SKM-1 treated with dmso at 0.1 percent for 144 hours (cell line): ENCODE results near the gene ADK.
"Not testable (repeated sequence)": the region's sequence is repeated elsewhere in the genome, so short reads cannot be mapped to it uniquely, and the experiment has no call there.

ENCODE experiments used
- DNase-seq: peaks from one replicate; lab custom pipeline; 2025; ENCODE audit not compliant: unreplicated experiment; lab: John Stamatoyannopoulos, UW

ADK gene

DNA sequence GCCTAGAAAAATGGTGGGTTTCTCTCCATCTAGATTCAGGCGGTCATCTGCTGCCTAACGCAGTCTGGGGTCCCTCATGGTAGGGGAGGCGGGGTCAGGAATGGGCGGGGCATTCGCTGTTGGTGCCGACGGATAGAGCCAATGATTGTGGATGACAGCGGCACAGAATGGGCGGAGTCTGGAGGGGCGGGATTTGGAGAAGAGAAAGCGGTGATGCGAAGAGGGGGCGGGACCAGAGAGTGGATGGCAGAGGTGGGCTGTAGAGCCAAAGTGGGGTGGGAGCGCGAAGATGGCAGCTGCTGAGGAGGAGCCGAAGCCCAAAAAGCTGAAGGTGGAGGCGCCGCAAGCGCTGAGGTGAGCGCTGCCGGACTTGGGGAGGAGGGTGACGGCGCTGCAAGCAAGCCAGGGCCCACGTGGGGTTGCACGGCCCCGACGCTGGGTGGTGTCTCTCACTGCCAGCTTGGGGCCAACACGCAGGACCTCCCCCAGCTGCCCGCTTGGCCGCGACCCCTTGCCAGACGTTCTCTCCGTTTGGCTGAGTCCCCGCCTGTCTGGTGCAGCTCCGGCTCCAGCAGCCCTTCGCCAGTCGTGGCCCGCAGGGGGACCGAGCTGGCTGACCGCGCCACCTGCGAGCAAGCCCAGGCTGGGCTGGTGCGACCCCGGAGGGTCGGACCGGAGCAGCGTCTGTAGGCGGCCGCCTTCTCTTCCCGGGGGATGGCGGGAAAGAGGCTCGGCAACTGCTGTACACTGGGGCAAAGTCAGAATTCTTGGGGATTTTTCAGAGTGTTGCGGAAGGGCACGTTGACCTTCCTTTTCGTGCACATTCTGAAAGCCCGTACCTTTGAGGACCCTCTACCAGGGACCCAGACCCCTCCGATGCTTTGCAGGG lies at the start of gene ADK:
Gene ADK, plus strand, starts transcription at position 232 of the 889 bp plus-strand sequence. Its CDS starts 58 bp downstream, at position 290.
- peak; percentile 96 for DNase-seq

DNA sequence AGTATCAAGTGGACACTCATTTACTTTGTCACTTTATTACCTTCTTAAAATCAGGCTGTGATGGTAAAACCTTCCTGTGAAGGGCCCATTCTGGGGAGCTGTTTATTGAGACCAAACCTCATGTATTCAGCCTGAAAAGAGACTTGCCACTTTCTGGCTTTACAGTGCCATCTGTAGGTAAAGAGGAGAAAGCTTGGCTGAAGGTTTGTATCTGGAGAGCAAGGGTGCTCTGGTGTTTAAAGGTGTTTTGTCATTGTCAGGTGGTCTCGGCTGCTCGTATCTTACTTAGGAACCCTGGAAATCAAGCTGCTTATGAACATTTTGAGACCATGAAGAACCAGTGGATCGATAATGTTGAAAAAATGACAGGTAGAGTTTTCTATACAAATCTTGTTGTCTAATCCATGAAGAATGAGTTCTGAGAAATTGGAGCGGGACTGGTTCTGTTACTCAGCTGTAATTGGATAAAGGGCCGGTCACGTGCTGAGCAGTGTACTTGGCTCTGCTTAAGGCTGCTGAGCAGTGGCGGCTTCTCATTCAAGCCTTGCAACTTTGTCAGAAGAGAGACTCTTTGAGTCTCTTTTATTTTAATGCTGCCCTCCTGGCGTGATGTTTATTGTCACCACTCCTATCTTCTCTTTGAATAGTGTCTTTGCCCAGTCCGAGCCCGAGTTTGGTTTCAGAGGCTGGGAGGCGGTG lies 47.3 kb upstream of the ADK start:
- DNase-seq, result no peak

DNA sequence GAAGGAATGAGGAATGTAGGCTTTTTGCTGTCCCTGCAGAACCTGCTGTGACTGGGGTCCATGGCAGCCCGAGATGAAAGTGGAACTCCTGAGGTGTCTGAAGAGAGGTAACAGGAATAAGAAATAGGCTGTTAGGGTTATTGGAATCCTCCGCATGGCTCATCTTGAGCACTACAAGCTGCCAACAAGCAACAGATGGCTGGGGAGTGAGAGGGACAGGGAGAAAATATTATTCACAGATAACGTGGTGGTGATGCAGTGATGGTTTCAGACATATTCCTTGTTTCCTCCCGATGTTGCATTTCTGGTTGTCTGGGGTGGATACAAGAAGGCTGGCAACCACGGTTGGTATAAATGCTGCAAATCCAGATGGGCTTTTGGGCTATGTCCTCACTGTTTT lies 46.5 kb upstream of the ADK start:
- no peak for DNase-seq

DNA sequence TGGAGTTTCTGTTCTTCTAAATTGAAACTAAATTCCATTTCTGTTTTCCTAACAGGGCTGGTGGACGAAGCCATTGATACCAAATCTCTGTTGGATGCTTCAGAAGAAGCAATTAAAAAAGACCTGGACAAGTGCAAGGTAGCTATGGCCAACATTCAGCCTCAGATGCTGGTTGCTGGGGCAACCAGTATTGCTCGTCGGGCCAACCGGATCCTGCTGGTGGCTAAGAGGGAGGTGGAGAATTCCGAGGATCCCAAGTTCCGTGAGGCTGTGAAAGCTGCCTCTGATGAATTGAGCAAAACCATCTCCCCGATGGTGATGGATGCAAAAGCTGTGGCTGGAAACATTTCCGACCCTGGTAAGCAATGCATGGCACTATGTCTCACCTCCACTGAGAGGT lies 46.0 kb upstream of the ADK start:
- DNase-seq, result no peak

DNA sequence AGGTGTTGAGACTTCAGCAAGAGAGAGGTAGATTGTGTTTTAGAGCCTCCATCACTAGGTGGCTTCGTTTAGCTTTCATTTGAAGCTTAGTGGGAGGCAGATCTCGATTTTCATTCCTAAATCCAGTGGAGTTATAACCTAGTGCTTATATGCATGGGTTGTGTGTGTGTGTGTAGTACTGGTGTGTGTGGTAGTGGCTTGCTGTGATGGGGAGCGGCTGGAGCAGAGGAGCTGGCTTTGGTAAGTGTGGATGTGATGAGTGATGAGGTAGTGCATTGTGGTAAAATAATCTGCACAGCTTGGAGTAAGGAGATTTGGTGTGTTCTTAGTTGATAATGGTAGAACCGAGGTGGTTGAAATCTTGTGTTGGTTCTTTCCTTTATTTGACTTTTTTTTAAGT lies 43.6 kb upstream of the ADK start:
- DNase-seq, result no peak

DNA sequence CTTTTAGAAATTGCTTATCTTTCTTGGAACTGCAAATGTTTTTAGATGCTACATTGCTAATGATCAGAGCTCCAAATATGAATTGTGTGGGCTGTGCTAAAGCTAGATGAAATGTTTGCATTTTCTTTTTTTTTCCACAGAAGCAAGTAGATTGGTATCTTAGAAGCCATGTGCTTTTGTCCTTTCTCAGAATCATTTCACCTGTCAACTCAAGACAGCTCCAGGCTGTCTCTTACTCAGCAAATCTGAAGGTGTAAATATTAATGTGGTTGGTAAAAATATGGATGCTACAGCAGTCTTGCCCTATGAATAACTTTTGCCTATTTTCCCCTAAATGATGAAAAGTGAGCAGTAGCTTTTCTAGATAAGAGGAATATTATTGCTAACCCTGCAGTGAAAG lies 41.6 kb upstream of the ADK start:
- DNase-seq, result no peak

DNA sequence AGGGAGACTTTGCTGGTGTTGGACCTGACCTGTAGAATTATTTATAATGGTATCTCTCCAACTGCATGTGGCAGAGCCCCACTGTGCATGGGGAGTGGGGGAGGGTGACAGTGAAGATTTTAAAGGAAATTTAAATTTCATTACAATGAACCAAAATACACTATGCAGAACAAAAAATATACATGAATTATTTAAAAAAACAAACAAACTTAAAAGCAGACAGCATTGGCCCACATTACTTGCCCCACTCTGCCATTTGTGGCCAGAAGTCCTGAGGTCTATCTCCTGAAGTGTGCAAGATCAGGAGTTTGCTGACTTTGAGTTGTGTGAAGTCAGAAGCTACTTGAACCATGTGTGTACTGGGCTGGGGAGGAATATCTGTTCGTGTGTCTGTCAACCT lies 40.9 kb upstream of the ADK start:
- DNase-seq, result no peak

DNA sequence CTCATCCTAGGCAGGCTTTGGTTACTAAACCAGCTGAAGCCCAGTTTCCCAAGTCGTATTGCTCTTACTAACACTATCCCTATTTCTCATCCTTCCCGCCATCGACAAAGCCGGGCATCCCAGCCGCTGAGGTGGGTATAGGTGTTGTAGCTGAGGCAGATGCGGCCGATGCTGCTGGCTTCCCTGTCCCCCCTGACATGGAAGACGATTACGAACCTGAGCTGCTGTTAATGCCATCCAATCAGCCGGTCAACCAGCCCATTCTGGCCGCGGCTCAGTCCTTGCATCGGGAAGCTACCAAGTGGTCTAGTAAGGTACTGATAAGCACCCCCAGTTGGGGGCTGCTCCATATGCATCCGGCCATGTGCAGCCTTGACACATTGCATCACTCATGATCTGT lies 39.2 kb upstream of the ADK start:
- no peak for DNase-seq

DNA sequence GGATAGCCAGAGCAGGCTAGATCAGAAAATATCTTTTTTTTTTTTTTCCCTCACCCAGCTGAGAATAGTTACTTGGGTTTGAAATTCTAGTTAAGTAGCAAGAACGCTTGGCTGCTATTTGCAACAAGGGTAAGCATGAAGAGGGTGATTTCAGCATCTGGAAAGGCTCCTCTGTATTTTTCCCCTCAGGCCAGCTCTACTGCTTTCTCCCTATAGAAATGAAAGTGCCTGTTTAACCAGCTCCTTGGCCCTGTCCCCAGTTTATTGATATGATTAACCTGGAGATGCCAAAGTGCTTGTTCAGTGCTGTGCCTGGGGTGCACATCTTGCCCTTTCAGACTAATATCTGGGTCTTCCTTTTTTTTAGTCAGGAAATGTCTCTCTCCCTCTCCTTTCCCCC lies 37.5 kb upstream of the ADK start:
- no peak for DNase-seq

DNA sequence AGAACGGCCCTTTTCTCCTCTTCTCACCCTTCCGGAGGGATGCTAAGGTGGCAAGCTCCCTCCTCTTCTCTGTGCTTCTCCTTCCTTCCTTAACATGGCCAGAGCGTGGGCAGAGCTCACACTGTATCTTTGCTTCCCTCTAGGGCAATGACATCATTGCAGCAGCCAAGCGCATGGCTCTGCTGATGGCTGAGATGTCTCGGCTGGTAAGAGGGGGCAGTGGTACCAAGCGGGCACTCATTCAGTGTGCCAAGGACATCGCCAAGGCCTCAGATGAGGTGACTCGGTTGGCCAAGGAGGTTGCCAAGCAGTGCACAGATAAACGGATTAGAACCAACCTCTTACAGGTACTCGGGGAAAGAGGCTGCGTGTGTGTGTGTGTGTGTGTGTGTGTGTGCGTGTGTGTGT lies 37.0 kb upstream of the ADK start:
- no peak for DNase-seq

DNA sequence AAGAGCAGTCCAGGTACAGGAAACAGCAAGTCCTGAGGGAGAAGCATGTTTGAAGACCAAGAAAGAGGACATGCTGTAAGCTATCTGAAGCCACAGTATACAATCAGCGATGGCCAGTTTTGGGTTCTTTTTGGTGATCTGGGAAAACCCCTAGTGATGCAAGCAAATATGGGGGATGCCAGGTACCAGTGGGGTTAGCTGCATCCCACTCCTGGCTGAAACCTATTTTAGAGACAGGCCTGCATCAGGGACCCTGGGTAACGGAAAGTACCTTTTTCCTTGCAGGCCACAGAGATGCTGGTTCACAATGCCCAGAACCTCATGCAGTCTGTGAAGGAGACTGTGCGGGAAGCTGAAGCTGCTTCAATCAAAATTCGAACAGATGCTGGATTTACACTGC lies 33.3 kb upstream of the ADK start:
- no peak for DNase-seq

DNA sequence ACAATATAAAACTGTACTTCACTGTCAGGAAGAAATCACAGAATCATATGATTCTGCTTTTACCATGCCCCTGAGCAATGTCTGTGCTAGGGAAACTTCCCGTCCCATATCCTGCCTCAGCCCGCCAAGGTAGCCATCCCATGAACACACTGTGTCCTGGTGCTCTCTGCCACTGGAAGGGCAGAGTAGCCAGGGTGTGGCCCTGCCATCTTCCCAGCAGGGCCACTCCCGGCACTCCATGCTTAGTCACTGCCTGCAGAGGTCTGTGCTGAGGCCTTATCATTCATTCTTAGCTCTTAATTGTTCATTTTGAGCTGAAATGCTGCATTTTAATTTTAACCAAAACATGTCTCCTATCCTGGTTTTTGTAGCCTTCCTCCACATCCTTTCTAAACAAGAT lies 32.2 kb upstream of the ADK start:
- no peak for DNase-seq

DNA sequence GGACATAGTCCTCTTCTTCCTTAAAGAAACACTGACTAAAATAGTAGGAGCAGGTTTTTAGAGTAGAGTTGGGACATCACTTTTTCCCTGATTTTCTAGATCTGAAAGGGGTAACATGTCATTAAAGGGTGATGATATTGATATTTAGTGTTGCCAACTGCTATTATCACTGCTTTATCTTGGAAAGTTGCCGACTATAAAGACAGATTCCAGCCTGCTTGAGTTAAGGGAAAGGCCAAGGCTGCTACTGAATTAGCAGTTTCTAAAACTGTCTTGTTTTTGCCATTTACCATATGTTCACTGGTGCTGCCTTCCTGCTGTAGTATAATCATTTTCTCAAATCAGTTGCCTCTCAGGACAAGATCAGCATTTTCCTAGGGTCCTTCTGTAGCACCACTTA lies 30.1 kb upstream of the ADK start:
- DNase-seq, result no peak

DNA sequence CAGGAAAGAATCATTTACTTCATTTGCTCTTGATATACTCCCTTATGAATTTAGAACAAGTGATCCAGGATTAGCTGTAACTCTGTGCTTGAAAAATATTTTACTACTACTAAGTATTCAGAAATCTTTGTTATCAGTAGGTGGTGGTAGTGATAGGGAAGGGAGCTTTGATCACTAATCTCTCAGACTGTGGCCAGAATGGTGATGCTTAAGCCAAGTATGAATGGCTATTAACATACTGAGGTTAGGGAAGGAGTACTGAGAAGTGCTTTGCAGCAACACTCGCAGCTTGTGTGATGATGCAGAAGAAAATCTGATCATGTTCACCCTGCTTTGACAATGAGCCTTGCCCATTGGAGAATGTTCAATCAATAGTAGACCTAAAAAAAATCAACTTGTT lies 29.7 kb upstream of the ADK start:
- DNase-seq, result no peak

DNA sequence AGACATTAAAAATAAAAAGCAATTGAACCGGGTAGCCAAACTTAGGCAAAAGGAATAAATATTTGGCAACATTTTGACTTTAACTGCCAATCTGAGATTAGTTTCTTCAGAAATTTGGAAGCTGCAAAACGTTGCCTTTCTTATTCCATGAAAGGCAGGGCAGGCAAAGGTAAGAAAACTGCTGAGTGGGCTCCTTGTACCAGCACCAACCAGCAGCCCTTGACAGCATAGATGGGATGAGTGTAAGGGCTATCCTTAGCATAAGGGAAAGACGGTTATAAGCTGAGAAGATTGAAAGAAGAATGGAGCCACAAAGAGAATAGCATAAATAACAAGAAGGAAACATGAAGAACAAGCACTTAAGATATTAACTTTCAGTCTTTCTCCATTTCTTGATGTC lies 29.0 kb upstream of the ADK start:
- no peak for DNase-seq

DNA sequence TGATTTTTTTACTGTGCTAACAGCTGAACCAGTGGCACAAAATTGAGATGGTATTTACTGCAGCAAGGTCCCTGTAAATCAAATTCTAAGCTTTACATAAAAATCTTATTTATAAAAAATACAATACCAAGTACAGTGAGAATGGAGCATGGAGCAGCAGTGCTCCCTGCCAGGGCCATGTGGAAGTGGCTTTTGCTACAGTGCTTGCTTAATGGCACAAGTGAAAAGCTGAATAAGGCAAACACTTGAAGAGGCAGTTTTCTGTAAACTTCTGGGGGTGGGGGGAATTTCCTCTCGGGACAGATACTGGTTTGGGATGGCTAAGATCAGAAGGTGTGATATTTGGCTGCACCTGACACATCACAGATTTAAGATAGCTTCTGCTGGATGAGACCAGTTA lies 27.9 kb upstream of the ADK start:
- no peak for DNase-seq

DNA sequence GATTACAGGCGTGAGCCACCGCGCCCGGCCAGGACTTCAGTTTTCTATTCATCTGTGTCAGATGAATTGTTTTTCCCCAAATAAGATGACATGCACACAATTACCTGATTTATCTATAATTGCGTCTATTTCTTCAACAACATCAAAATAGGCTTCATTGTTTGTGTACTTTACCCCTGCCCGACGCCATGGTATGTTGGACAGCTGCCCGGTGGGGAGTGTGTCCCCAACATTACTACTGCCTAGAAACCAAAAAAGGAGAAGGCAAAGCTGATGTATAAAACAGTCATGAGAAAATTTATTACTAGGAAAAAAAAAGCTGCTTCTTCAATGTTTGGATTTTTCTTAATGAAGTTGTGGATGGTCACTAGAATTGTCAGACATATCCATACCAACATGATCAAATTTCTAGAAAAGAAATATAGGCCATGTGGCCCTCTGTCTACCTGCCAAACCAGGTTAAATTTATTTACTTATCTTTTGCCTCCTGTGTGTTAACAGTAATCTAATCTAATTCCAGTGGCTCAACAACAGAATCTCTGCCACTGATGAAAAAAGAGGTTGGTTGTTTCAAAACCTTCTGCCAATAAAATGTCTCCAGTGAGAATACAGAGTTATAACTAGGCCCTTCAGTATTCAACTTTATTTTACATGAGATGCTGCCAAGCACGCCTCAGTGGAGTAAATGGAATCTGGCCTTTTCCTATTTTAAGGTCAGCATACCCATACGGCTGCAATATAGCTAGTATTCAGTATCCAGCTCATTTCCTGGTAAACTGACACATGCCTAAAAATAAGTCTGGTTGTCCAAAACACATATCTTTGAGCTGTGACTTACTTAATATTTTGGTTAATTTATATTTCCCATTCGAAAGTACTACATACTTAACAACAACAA lies 16.8 kb upstream of the ADK start:
- no peak for DNase-seq

DNA sequence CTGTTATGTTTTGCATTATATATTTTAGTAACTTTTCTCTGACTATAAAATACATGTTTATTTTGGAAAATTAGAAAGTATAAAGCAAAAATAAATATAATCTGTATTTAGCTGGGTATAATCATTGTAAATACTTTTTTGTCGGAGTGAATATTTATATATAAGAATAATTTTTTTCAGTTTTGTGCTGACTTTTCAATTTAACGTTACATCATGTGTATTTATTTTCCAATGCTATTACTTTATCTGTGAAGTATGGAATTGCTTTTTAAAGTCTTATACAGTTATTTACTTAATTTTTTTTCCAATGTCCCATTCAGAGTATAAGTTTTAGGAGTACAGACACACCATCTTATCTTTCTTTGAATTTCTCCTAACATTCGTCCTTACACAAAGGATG lies 15.6 kb upstream of the ADK start:
- no peak for DNase-seq

DNA sequence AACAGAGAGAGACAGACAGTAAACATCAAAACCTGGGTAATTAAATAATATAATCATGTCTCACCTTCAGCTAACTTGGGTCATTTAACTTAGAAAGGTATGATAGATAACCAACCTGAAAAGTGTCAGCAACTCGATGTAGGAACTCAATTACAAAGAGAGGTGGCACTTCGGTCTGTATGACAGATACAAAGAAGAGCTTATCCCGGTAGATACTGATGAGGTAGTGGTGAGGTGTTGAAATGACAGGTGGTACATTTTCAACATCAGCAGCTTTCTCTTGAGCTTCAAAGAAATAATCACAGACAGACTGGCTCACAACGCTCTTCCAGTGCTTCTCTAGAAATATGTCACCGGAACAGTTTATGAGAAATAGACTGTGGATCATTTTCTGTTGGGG lies 13.0 kb upstream of the ADK start:
- DNase-seq, result no peak

DNA sequence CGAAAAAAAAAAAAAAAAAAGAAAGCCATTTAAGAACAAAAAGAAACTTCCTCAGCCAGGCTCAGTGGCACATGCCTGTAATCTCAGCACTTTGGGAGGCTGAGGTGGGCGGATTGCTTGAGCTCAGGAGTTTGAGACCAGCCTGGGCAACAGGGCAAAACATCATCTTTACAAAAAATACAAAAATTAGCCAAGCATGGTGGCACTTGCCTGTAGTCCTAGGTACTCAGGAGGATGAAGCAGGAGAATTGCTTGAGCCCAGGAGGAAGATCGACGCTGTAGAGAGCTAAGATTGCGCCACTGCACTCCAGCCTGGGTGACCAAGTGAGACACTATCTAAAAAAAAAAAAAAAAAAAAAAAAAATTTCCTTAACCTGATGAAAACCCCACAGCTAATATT lies 12.4 kb upstream of the ADK start:
- not testable (repeated sequence) for DNase-seq

DNA sequence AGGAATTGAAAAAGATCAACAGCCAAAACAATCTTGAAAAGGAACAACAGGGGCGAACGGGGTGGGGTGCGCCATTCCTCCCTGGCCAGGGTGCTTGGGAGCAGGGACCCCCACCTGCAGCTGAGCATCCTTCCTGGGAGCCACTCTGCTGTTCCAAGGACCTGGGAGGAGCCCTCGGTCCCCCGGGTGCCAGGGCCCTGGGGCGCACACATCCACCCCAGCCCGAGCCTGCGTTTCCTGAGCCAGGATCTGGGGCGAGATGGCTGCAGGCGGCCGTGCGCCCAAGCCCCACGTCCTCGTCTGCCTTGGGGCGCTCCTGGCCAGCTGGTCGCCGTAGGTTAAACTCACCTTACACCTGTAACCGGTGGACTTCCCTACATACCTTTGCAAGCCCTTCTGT lies 11.0 kb upstream of the ADK start:
- DNase-seq, result no peak

DNA sequence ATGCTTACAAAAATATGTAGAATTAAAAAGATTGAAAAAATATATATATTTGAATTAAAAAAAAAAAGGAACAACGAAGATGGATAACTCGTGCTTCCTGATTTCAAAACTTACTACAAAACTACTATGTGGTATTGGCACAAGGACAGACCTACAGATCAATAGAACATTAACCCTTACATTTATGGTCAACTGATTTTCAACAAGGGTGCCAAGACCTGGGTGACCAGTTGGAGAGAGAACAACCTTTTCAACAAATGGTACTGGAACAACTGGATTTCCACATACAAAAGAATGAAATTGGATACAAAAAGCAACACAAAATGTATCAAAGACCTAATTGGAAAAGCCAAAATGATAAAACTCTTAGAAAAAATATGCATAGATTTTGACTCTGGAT lies 10.5 kb upstream of the ADK start:
- no peak for DNase-seq
